ENCODE measurements around the gene KRTAP12-1.
"Not testable (repeated sequence)": the region's sequence is repeated elsewhere in the genome, so short reads cannot be mapped to it uniquely, and the experiment has no call there.

KRTAP12-1 gene

DNA sequence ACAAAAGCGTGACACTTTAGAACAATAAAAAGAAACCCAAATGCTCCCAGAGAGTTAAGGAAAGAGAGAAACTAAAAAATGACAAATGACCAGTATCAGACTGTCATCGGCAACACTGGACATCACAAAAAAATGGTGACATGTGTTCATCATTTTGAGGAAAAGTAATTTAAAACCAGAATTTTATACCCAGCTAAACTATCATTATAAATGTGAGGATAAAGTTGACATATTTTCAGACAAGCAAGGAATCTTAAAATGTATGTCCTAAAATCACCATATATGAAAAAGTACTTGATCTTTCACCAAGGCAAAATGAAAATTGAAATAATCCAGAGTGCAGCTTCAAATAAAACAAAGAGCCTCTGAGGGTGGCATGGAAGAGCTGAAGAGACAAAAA, 37.1 kb downstream of the KRTAP12-1 start:
- no peak for DNase-seq (ENCODE audit: low spot score)

DNA sequence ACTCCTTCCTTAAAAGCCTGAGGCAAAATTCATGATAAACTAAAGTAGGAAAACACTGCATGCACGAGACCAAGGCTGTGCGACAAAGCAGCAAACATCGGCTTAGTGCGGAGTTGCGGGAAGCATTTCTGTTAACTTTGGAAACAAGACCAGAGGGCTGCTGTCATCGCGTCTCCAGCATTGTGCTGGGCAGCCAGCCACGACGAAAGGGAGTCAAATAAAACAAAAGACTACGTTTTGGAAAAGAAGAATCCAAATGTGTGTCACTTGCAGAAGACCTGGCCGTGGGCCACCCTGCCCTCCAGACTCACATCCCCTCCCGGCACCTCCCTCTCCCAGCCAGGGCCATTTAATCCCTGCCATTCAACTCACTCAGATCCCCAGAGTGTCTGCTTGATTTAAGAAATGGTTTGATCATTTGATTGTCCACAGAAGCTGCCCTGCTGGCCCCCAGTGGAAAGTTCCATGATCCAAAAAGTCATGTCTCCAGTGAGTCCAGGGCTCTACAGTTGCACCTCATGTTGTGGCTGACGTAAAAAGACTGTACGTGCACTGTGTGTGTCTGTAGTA, 38.1 kb downstream of the KRTAP12-1 start:
- DNase-seq (ENCODE audit: low spot score) = no peak

GRCh38 chr21:44640761-44641160, 41.2 kb downstream of the KRTAP12-1 start:
- no peak for DNase-seq (ENCODE audit: low spot score)

DNA sequence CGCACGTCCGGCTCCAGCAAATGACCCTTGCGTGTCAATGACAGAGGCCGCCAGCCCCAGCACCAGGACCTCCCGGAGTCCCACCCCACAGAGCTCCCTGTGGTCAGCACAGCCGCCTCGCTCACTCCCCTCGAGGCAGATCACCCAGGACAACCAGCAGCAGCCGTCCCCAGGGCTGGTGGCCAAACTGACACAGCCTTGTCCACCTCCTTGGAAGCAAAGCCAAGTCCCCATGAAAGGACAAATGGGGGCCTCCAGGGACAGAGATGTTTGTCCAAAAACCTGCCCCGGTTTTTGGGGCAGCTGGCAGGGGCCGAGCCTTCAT, 42.7 kb downstream of the KRTAP12-1 start:
- DNase-seq (ENCODE audit: low spot score) = no peak

- DNase-seq (ENCODE audit: low spot score) = not testable (repeated sequence)
Measured at GRCh38 chr21:44638506-44639330, 43.2 kb downstream of the KRTAP12-1 start.

DNA sequence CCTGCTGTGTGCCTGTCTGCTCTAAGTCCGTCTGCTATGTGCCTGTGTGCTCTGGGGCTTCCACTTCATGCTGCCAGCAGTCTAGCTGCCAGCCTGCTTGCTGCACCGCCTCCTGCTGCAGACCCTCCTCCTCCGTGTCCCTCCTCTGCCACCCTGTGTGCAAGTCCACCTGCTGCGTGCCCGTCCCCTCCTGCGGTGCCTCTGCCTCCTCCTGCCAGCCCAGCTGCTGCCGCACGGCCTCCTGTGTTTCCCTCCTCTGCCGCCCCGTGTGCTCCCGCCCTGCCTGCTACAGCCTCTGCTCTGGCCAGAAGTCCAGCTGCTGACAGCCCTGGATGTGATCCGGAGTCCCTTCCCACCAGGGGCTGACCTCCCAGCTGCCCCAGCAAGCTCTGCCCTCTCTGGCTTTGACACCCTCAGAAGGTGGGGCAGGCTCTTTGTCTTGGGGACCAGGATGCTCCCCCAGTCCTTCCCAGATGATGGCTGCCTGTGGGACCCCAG, 44.1 kb downstream of the KRTAP12-1 start:
- not testable (repeated sequence) for DNase-seq (ENCODE audit: low spot score)

DNA sequence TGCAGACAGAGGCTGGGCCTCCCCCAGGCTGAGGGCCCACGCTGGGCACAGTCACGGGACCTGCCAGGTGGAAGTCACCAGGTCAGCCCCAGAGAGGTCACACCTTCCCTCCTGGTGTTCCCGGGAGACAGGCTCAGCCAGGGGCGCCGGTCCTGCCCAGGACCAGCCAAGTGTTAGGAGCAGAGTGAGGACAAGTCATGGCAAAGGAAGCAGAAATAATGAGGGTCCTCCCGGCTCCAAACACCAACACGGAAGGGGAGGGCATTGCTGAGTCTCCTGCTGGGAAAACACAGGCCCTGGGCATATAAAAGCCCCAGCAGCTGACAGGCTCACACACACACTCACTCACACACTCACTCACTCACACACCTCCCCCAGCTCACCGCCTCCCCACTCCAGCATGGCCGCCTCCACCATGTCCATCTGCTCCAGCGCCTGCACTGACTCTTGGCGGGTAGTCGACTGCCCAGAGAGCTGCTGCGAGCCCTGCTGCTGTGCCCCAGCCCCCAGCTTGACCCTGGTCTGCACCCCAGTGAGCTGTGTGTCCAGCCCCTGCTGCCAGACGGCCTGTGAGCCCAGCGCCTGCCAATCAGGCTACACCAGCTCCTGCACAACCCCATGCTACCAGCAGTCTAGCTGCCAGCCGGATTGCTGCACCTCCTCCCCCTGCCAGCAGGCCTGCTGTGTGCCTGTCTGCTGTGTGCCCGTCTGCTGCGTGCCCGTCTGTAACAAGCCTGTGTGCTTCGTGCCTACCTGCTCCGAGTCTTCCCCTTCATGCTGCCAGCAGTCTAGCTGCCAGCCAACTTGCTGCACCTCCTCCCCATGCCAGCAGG, 44.7 kb downstream of the KRTAP12-1 start, which contains the start of gene KRTAP10-10:
TSS of gene KRTAP10-10 (plus strand) at position 339 of the 833 bp plus-strand sequence. CDS start at position 401, 62 bp downstream.
- no peak for DNase-seq (ENCODE audit: low spot score)

GRCh38 chr21:44636209-44637017, 45.5 kb downstream of the KRTAP12-1 start:
- no peak for DNase-seq (ENCODE audit: low spot score)

- no peak for DNase-seq (ENCODE audit: low spot score)
Measured at GRCh38 chr21:44632067-44632466, 49.9 kb downstream of the KRTAP12-1 start.

Data from AG20443 (cell line).